ENCODE results near the gene RNF208.

The RNF208 gene

GRCh38 chr9:137195525-137196220 lies 26.4 kb downstream of the RNF208 start:
- in situ Hi-C loops (cut with HindIII; ENCODE audit: low sequenced_read_pairs): no loop called here

DNA sequence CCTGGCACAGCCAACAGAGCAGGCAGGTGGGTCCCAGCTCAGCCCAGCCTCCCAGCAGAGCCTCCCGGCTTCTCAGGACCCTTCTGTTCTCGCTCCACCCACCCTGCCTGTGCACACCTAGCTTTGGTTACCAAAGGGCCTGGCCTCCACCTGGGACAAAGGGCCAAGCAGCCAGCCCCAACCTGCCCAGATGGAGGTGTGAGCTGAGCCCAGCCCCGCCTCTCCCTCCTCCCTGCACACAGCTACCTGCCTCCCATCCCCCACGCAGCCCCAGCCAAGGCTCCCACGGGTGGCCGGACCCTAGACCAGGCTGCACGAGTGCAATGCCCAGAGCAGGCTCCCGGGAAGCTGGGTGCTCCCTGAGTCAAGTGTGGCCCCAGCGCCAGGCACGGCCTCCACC lies 27.1 kb downstream of the RNF208 start:
- in situ Hi-C loops (cut with HindIII; ENCODE audit: low sequenced_read_pairs): no loop called here

DNA sequence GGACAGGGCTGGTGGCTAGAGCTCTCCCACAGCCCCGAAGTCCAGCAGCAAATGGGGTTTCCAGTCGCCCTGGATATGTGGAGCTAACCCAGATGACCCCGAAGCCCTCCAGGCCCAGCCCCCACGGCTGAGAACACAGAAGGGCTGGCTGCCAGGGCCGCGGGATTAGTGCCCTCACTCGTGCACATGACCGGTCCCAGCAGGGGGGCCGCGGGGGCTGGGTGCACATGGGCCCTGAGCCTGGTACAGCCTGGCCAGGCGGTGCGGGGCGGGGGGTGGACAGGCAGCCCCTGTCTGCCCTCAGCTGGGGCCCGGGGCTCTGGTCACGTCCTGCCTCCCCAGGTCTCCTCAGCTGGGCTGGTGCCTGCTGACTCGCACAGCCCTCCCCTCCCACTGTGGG lies 27.7 kb downstream of the RNF208 start:
- in situ Hi-C loops (cut with HindIII; ENCODE audit: low sequenced_read_pairs): no loop called here

- in situ Hi-C loops (cut with HindIII; ENCODE audit: low sequenced_read_pairs): no loop called here
These were observed 28.3 kb downstream of the RNF208 start for GRCh38 chr9:137193771-137194170.

DNA sequence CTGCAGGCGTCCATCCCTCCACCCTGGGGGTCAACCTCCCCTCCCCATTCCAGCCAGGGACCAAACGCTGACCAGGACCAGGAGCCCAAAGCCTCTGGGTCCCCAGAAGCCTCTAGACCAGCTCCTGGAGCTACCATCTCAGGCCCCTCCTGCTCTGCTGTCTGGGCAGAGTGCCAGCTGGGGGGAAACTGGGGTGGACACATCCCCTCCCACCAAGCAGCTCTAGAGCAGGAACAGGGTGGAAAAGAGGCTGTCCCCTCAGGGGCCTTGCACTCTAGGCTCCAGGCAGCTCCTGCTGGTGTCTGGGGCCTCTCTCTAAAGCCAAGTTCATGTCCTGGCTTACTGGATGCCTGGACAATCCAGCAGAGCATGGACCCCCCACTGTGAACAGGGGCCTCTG lies 29.2 kb downstream of the RNF208 start:
- in situ Hi-C loops (cut with HindIII; ENCODE audit: low sequenced_read_pairs): no loop called here

DNA sequence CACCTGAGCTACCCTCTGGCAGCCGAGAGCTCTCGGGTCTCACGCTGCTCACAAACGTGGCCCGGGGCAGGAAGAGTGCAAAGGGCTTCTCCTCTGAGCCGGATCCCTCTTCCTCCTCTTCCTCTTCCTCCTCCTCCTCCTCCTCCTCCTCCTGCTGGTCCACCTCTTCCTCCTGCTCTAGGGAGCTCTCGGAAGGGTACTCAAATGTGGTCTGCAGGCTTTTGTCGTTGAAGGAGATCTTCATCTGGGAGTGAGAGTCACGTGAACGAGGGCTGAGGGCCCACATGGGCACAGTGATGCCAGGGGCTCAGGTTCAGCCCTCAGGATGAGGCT lies 29.6 kb downstream of the RNF208 start:
- in situ Hi-C loops (cut with HindIII; ENCODE audit: low sequenced_read_pairs): no loop called here

DNA sequence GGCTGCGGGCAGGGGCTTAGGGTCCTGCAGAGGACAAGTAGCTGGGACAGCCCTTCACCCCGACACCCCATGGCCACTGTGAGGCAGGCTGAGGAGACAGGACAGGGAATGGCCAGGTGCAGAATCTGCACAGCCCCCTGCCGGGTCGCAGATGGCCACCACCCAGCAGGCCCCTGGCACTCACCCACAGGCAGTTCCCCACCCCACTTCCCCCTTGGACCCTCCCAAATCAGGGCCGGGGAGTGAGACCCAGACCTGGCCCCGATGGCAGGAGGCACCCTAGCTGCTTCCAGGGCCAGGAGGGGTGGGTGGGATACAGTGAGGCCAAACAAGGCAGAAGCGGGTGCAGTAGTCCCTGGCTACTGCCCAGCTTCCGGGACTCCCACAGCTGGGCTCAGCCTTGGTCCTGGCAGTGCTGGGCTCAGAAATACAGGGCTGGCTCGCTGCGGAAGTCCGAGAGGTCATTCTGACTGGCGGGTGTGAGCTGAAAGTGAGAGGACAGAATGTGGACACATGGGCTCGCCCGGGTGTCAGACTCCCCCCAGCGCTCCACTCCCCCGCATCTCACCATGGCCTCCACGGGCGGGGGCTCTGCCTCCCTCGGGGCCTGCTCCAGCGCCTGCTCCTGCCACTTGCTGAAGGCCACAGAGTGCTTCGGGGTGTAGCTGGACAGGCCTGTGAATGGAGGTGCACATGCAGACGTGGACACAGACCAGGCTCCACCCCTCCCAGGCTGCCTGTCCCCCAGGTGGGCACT lies 30.2 kb downstream of the RNF208 start:
- in situ Hi-C loops (cut with HindIII; ENCODE audit: low sequenced_read_pairs): no loop called here

DNA sequence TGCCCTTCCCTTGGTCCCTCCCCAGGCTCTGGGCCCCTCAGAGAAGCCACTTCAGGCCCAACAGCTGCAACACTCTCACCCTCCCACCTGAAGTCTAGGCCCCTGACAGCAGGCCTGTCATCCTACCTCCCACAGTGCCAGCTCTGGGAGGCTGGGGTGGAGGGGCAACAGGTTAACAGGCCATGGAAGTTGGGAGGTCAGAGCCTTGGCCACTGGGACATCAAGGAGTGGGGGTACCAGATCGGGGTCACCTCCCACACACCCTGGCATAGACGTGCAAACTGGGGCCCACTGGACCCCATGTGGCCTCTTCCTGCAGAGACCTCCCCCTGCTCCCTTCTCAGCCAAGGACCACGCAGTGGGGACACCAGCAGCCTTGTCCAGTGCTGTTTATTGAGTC lies 30.8 kb downstream of the RNF208 start:
- in situ Hi-C loops (cut with HindIII; ENCODE audit: low sequenced_read_pairs): no loop called here

DNA sequence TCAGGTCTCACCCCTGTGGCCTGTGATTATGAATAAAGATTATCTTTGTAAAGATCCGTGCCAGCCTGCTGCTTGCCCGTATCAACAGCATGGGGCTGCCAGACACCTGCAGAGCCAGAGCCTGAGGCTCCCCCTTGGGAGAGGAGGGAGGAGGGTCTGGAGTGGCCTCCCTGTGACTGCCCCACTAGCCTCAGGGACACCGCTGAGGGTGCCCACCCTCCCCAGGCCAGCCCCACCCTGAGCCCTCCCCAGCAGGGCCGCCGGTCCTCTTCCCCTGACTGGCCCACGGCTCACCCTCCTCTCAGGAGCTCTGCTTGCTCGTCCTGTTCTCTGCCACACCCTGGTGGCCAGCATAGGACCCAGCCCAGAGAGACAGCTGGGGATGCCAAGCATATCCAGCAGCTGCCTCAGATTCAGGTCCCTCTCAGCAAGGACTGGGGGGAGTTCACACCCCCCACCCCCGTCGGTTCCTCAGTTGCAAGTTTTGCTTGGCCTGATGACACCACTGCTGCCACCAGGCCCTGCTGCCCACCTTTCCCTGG lies 31.7 kb downstream of the RNF208 start:
- in situ Hi-C loops (cut with HindIII; ENCODE audit: low sequenced_read_pairs): no loop called here

DNA sequence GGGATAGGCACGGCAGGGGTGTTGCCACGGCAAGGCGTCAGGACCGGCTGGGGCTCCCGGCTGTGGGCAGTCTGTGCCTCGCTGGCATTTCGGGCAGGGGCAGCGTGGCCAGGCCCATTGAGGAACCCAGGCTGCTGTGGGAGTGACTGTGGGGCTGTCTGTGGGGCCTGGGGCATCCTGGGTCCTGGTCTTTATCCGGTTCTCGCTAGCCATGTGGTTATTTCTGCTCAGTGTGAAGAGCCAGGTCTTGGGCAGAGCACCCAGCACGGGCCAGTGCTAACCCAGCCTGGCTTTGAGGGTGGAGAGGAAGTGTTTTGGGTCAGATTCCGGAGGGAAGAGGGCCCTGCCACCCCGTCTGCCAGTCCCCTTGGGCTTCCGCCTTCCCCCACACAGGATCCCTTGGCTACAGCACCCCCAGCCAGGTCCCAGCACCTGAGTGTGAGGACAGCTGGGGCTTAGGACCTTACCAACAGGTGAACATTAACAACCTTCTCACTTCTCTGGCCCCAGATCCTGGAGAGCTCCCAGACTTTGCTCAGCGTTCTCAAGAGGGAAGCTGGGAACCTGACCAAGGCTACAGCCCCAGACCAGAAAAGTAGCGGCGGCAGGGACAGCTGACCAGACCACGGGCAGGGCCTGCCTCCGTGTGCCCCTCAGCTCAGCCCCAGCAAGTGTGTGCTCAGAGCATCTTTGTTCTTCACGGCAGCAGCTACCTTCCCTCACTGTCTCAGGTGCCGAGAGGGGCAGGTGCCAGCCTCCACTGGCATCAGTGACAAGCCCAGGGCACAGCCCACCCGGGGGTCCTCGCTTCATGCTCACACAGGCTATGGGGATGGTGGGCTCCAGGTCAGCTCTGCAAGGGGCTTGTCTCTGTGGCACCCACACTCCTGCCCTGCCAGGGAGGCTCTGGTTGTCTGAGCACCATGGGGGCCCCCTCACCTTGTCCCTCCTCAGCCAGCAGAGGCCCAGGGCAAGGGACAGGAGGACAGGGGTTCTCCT lies 32.4 kb downstream of the RNF208 start:
- in situ Hi-C loops (cut with HindIII; ENCODE audit: low sequenced_read_pairs): no loop called here

DNA sequence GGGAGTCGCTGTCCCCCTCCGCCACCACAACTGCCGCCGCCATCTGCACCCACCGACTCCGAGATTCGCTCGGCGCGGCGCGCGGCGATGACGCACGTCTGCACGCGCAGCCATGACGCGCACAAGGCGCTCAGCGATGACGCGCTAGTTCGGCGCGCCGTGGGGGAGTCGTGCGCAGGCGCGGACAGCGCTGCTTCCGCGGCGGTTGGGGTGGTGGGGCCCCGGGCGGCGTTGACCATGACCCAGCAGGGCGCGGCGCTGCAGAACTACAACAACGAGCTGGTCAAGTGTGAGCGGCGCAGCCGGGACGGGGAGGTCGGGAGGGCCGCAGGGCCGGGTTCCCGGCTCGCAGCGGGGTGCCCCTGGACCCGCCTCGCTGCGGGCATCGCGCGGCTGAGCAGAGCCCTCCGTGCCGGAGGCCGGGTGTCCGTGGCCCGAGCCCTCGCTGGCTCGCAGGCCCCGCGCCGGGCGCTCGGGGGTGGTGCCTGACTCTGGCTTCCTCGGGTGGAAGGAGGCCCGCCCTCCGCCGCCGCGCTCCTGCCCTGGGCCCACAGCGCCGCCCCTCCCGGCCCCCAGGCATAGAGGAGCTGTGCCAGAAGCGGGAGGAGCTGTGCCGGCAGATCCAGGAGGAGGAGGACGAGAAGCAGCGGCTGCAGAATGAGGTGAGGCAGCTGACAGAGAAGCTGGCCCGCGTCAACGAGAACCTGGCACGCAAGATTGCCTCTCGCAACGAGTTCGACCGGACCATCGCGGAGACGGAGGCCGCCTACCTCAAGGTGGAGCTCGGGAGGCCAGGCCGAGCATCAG lies 33.3 kb downstream of the RNF208 start, which contains the start of the genes ANAPC2 and SSNA1:
Gene ANAPC2 (minus strand): TSS at position 71 of the 807 bp plus-strand sequence. CDS start 28 bp downstream, at position 43.
Gene SSNA1 (plus strand): TSS at position 187 of the 807 bp plus-strand sequence. CDS start 51 bp downstream, at position 238.
- in situ Hi-C loops (cut with HindIII; ENCODE audit: low sequenced_read_pairs): no loop called here

DNA sequence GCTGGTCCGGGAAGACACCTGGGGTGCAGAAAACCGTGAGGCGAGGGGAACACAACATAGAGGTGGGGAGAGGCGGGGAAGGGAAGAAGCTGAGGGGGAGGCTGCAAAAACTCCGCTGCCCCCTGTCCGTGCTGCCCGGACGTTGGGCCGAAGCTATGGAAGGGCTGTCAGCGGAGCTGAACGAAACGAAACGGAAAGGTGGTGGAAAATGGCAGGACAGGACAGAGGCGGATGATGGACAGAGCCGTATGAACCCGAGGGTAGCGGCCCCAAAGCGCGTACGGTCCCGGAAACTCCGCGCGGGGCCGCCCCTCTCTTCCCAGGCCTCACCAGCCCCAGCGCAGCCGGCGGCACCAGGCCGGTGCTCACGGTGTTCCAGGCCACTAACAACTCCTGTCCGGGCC lies 34.0 kb downstream of the RNF208 start:
- in situ Hi-C loops (cut with HindIII; ENCODE audit: low sequenced_read_pairs): no loop called here

DNA sequence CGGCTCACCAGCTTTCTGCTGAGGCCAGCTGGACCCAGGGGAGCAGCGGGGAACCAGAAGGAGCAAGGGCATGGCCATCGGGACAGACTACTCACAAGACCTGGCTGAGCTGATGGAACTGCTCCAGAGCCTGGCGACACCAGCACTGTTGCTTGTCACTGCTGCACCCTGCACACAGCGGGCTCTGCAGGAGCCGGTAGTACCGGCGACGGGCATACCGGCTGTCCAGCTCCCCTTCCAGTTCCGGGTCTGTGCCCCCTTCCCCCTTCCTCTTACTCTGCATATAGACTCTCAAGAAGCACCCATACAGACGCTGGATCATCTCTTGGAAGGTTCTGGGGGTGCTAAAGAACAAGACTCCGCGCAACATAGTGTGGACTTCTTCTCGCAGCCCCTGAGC lies 34.7 kb downstream of the RNF208 start:
- in situ Hi-C loops (cut with HindIII; ENCODE audit: low sequenced_read_pairs): no loop called here

- in situ Hi-C loops (cut with HindIII; ENCODE audit: low sequenced_read_pairs): no loop called here
These were observed 35.7 kb downstream of the RNF208 start for GRCh38 chr9:137186385-137186784.

DNA sequence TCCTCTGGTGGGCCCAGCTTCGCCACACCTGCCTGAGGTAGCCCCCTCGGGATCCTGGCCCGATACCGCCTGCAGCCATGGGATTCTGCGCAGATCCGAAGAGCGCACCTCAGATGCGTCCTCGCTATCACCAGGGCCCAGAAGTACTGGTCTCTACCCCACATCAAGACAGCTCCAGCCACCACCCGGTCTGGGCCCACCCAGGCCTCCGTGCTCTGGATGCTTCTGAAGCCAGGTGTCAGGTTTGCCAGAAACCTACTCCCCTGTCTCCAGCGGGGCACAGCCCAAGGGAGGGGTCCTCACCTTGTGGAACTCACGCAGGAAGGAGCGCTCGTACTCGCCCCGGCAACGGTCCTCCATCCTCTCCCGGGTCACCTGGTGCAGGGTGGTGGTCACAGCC lies 36.1 kb downstream of the RNF208 start:
- in situ Hi-C loops (cut with HindIII; ENCODE audit: low sequenced_read_pairs): no loop called here

DNA sequence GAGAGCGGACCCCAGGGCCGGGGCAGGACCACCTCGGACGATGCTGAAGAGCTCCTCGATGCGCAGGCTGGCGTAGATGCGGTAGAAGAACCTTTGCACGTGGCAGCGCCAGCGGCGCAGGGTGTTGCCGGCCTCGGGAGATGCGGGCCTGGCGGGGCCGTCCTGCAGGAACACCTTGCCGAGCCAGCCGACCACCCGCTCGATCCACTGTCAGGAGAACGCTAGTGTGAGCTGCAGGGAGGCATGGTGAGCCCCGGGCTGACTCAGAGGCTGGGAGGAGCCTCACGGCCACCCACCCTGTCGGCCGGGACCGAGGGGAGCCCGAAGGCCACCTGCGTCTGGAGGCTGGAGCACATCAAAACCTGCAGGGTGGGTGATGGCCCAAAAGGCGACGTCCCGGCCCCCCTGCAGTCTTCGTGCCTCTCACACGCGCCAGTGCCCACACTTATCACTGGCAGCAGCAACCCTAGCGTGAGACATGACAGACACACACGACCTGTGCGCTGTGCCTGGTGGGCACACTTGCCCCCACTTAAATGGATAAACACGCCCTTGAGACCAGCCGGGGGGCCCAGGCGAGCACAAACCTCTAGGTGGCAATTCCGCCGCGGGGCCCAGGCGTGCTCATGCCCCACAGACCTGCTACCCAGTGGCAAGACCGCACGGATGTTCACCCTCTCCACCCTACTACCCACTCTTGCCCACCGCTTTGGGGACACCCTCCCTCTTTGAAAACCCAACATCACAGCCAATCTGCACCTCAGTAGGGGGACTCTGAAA lies 37.0 kb downstream of the RNF208 start:
- in situ Hi-C loops (cut with HindIII; ENCODE audit: low sequenced_read_pairs): no loop called here

DNA sequence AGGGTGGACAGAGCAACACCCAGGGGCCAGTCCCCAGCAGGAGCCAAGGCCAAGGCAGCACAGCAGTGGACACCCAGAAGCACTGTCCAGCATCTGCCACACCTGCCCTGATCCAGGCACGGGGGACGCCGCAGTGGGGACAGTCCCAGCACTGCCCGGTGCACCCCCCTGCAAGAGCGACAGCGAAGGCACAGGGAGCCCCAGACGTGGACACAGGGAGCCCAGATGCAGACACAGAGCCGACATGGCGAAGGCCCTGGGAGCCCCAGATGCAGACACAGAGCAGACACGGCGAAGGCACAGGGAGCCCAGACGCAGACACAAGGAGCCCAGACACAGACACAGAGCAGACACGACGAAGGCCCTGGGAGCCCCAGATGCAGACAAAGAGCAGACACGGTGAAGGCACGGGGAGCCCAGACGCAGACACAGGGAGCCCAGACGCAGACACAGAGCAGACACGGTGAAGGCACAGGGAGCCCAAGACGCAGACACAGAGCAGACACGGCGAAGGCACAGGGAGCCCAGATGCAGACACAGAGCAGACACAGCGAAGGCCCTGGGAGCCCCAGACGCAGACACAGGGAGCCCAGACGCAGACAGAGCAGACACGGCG lies 38.0 kb downstream of the RNF208 start:
- in situ Hi-C loops (cut with HindIII; ENCODE audit: low sequenced_read_pairs): no loop called here

DNA sequence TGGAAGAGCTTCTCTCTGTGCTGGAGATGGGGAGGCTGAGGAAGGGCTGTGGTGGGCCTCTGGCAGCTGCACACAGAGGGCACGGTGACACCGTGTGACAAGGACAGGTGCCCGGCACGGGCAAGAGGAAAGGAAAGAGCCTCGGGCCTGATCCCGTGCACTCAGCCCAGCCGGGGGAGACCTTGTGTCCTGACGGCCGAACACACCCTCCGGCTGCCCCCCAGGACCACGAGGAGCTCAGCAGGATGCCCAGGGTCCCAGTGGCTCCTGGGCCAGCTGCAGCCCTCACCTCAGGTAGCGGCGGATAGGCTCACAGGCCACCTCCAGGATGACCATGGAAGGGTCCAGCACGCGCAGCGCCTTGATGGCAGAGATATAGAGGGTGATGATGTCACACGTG lies 39.2 kb downstream of the RNF208 start:
- in situ Hi-C loops (cut with HindIII; ENCODE audit: low sequenced_read_pairs): no loop called here

- in situ Hi-C loops (cut with HindIII; ENCODE audit: low sequenced_read_pairs): no loop called here
These were observed 40.4 kb downstream of the RNF208 start for GRCh38 chr9:137181680-137182079.
